ENCODE results near the gene E2F3. TPM values are rescaled to one million over a fixed set of nuclear protein-coding genes. Genes with fewer than 3 reads are reported as not detected.

Gene E2F3
- total and polyA plus RNA-seq, 8 donors: 0.51 to 4.4 (median 1.2) TPM

DNA sequence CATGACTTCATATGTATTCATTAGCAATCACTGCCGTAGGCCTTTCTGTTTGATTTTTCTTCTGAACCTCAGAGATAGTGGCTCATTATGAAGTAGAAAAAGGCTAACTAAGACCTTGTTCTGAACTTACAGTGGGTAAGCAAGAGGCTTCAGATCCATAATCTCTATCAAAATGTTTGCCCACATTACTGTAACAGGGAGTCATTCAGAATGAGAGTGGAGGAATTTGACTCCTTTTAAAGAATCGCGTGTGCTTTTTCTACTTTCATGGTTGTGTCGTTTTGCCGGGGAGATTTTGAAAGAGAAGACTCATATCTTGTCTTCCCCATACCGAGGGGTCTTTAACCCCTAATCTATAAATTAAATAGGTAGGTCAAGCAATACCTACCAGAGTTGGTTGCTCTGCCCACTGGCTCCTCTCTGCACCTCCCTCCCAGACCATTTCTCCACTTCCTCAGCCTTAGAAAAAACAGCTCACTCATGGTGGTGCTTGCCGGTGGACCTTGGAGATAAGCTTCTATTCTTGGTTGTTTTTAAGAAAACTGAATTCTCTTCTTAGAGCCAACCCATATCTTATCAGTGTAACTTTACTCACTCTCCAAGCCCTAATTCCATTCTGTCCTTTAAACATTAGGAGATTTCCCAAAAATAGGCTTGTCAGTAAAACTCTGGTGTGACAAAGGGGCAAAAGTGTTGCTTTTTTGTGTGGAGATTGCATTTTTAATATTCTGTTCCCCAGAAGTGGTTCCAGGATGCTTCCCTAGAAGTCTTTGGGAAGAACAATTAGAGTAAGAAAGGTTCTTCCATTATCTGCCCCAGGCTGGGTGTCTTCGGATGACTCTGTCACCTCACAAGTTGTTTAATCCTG is 56.6 kb downstream of the E2F3 start:
- ATAC-seq (no peak), DNase-seq (no peak), FAIRE-seq (no peak)
- no peak overlapping the region for H3K27ac ChIP-seq
- peaks cover 0 to 6% (median 0%) of the 10 kb centered on the region in 3 donors for H3K4me1 ChIP-seq
- H3K9me3 ChIP-seq: no peaks in the 10 kb centered on the region
- H3K36me3 ChIP-seq: no peaks in the 10 kb centered on the region
- no peak overlapping the region for H3K4me3 ChIP-seq
- WGBS, 2 donors: 79 to 81% methylated on average over 8 of the region's 8 CpGs
- intact Hi-C loops (cut with DNase I): no loop called here
- H3K27me3 ChIP-seq: no peaks in the 10 kb centered on the region
- TF ChIP-seq, protein P1, sequence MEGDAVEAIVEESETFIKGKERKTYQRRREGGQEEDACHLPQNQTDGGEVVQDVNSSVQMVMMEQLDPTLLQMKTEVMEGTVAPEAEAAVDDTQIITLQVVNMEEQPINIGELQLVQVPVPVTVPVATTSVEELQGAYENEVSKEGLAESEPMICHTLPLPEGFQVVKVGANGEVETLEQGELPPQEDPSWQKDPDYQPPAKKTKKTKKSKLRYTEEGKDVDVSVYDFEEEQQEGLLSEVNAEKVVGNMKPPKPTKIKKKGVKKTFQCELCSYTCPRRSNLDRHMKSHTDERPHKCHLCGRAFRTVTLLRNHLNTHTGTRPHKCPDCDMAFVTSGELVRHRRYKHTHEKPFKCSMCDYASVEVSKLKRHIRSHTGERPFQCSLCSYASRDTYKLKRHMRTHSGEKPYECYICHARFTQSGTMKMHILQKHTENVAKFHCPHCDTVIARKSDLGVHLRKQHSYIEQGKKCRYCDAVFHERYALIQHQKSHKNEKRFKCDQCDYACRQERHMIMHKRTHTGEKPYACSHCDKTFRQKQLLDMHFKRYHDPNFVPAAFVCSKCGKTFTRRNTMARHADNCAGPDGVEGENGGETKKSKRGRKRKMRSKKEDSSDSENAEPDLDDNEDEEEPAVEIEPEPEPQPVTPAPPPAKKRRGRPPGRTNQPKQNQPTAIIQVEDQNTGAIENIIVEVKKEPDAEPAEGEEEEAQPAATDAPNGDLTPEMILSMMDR (IDR thresholded peaks at IDR 0.05): no peak

DNA sequence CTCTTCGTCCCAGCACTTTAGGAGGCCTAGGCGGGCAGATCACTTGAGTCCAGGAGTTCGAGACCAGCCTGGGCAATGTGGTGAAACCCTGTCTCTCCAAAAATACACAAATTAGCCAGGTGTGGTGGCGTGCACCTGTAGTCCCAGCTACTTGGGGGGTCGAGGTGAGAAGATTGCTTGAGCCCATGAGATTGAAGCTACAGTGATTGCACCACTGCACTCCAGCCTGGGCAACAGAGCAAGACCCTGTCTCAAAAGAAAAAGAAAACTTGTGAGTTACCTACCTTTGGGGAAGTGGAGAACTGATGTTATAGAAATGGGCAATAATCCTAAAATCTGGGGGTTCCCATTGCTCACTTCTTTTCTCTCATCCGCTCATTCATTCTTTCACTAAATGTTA is 58.0 kb downstream of the E2F3 start:
- FAIRE-seq (no peak), ATAC-seq (no peak), DNase-seq (no peak)
- Histone ChIP-seq H3K27me3 (no peaks in the 10 kb centered on the region), H3K36me3 (no peaks in the 10 kb centered on the region), H3K4me3 (no peak overlapping the region), H3K9me3 (no peaks in the 10 kb centered on the region), H3K27ac (no peak overlapping the region), H3K4me1 (peaks cover 0 to 6% (median 0%) of the 10 kb centered on the region in 3 donors)
- intact Hi-C loops (cut with DNase I): no loop called here
- TF ChIP-seq, protein P1 (IDR thresholded peaks at IDR 0.05): no peak
- WGBS, 2 donors: 97% methylated on average over 6 of the region's 6 CpGs

DNA sequence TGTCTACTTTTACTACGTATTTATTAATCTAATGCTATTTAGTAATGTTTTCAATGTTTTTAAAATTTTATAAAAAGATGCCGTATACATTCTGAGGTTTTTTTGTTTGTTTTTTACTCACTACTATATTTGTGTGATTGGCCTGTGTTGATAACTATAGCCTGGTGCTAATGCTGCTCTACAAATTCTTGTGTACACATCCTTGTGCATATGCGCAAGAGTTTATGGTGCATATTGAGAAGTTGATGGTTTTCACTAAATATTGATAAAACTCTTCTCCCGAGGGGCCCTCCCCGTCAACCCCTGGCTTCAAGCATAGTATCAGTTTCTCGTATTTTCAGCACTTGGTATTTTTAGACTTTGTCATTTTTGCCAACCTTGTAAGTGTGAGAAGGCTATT is 59.9 kb downstream of the E2F3 start:
- DNase-seq (no peak), FAIRE-seq (no peak), ATAC-seq (no peak)
- no peaks in the 10 kb centered on the region for H3K9me3 ChIP-seq
- no peak overlapping the region for H3K27ac ChIP-seq
- no peaks in the 10 kb centered on the region for H3K27me3 ChIP-seq
- WGBS, 2 donors: 77 to 79% methylated on average over 6 of the region's 6 CpGs
- intact Hi-C loops (cut with DNase I): no loop called here
- H3K4me3 ChIP-seq: no peak overlapping the region
- H3K36me3 ChIP-seq: no peaks in the 10 kb centered on the region
- TF ChIP-seq, protein P1 (IDR thresholded peaks at IDR 0.05): no peak
- no peaks in the 10 kb centered on the region for H3K4me1 ChIP-seq

DNA sequence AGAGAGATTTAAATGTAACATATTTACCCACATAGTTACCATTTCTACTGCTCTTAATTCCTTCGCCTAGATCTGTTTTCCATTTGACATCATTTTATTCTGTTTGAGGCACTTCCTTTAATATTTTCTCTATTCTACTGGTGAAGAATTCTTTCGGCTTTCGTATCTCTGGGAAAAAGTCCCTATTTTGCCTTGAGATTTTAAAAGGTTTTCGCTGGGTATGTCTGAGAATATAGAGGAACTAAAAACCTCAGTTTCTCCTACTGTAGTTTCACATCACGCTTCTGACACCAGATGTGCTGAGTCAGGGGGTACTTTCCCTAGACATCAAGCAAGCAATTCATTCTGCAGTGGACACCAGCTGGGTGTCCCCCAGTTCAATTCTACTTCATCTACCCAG is 61.7 kb downstream of the E2F3 start:
- no peaks in the 10 kb centered on the region for H3K9me3 ChIP-seq
- 95 to 96% methylated on average over 5 of the region's 5 CpGs for WGBS, 2 donors
- H3K27ac ChIP-seq: no peak overlapping the region
- ATAC-seq: no peak
- TF ChIP-seq, protein P1 (IDR thresholded peaks at IDR 0.05): no peak
- H3K27me3 ChIP-seq: no peaks in the 10 kb centered on the region
- no peak overlapping the region for H3K4me3 ChIP-seq
- no peak for DNase-seq
- no peaks in the 10 kb centered on the region for H3K36me3 ChIP-seq
- no peak for FAIRE-seq
- intact Hi-C loops (cut with DNase I): no loop called here
- H3K4me1 ChIP-seq: no peaks in the 10 kb centered on the region

DNA sequence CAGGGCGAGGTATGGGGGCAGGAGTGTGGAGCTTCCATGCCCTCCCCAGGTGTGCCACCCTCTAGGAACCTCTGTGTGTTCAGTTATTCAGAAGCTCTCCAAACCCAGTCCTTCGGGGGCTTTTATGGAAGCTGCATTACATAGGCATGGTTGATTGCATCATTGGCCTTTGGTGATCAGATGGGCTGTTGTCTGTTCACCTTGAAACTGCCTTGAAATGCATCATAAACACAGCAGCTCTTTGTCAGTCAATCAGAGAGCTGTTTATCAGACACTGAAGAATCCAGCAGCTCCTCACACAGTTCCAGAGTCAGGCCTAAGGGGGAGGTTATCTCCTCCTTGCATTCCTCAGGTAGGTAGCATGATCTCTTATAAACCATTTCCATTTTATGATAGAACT is 62.4 kb downstream of the E2F3 start:
- H3K9me3 ChIP-seq: no peaks in the 10 kb centered on the region
- WGBS, 2 donors: 94 to 95% methylated on average over 2 of the region's 2 CpGs
- no peak for ATAC-seq
- H3K36me3 ChIP-seq: no peaks in the 10 kb centered on the region
- FAIRE-seq: no peak
- intact Hi-C loops (cut with DNase I): no loop called here
- no peak for DNase-seq
- no peak overlapping the region for H3K4me3 ChIP-seq
- H3K27me3 ChIP-seq: no peaks in the 10 kb centered on the region
- no peak overlapping the region for H3K27ac ChIP-seq
- H3K4me1 ChIP-seq: no peaks in the 10 kb centered on the region
- TF ChIP-seq, protein P1 (IDR thresholded peaks at IDR 0.05): no peak

All from pancreas (tissue), 10 donors.